ENCODE measurements around the gene HOXA1.

Gene HOXA1

DNA sequence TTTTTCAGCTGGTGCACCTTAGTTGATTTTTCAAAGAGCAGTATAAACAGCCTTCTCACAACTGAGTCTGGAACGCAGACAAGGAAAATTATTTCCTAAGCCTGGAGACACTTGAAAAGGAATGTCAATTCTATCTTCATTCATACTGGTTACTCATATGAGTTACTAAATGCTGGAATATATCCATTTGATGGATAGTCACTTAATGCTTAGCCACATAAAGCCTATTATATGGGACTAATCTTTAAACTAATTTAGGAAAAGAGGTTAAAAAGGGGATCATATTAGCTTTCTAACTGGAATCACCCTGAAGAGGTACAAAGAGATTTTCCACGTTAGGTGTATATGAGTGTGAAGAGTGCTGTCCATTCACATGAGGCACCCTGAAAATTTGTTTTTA lies 36.4 kb upstream of the HOXA1 start:
- DNase-seq (ENCODE audit: extremely low read depth in 1 of 2, low read depth in 1 of 2): no peak

DNA sequence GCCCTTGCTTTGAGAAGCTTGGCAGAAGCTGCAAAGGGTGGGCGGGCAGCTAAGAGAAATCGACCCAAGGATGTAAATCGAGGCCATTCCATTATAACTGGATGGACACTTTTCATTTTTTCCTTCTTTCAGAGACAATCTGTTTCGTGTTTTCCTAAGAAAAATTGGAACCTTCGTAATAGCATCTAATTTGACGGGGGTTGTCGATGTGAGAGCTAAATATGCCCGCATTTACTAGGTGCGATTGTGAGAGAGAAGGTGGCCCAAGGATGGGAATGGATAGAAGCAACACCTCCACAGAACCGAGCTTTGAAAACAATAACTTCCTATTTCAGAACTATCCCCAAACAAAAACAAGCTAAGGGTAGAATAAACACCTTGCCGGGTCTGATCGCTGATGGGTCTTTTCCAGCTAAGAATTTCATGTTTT lies 35.6 kb upstream of the HOXA1 start:
- DNase-seq (ENCODE audit: extremely low read depth in 1 of 2, low read depth in 1 of 2): no peak

DNA sequence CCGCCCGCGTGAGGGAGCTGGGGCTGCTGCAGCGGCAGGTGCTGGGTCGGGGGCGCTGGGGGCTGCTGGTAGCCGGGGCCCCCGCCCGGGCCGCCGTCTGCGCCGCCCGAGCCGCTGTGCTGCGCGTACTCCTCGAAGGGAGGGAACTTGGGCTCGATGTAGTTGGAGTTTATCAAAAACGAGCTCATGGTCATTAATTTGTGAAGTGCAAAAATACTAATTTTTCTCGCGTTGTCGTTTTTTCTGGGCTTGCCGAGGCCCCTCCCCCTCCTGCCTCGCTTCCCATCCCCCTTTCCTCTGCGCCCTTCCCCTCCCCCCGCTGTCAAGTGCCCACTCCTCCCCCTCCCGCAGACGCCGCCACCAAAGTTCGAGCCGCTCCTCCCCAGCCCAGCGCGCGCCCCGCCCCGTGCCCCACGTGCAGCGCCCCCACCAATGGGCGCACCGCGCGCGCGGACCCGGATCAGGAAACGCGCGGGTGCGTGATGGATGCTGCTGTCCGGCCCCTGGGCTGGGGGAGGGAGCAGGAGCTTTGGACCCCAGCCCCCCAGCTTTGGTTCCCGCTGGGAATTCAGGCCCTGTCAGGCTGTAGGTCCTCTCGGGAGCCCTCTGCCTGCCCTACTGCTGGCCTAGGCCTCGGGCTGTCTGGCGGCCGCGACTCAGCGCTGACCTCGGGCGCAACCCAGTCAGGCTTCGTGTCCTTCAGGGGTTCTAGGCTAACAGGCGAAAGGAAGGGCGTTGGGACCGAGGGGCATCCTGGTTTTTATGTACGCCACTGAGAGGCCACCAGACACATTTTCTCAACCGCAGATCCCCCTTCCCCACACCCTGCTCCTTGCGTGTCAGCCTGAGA lies 35.0 kb upstream of the HOXA1 start, which contains the start of gene HOXA4:
Gene HOXA4, minus strand, starts transcription at position 218 of the 850 bp plus-strand sequence. Its CDS starts 24 bp downstream, at position 194.
- peak; percentile 42 to 50 for DNase-seq (ENCODE audit: extremely low read depth in 1 of 2, low read depth in 1 of 2)

DNA sequence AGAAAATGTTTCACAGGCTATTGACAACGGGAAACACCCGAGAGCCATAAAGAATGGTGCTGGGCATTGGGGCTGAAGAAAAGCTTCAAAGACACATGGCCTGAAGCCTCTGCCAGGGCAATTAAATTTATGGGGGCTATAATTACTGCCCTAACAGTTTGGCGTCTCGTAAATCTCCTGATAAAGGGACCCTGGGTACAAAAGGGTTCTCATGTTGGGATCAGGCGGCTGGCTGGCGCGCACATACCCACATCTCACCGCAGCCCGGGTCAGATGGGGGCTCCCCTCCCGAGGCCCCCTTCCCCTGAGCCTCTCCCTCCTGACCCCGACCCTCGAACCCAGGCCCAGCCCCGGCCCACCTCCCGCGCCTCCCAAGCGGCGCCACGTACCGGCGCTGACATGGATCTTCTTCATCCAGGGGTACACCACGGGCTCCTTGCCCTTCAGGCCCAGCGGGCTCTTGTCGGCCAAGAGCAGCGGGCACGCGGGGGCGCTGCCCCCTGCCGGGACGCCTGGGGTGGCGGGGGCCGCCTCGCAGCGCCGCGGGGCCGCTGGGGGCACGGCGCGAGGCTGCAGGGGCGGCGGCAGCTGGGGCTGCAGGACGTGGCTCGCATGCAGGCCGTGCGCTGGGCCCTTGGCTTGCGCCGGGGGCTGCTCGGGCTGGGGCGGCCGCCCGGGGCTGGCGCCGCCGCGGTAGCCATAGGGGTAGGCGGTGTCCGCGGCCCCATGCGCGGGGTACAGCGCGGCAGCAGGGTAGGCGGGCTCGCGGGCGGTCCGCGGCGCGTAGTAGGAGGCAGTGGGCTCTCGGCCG lies 34.1 kb upstream of the HOXA1 start:
- no peak for DNase-seq (ENCODE audit: extremely low read depth in 1 of 2, low read depth in 1 of 2)

DNA sequence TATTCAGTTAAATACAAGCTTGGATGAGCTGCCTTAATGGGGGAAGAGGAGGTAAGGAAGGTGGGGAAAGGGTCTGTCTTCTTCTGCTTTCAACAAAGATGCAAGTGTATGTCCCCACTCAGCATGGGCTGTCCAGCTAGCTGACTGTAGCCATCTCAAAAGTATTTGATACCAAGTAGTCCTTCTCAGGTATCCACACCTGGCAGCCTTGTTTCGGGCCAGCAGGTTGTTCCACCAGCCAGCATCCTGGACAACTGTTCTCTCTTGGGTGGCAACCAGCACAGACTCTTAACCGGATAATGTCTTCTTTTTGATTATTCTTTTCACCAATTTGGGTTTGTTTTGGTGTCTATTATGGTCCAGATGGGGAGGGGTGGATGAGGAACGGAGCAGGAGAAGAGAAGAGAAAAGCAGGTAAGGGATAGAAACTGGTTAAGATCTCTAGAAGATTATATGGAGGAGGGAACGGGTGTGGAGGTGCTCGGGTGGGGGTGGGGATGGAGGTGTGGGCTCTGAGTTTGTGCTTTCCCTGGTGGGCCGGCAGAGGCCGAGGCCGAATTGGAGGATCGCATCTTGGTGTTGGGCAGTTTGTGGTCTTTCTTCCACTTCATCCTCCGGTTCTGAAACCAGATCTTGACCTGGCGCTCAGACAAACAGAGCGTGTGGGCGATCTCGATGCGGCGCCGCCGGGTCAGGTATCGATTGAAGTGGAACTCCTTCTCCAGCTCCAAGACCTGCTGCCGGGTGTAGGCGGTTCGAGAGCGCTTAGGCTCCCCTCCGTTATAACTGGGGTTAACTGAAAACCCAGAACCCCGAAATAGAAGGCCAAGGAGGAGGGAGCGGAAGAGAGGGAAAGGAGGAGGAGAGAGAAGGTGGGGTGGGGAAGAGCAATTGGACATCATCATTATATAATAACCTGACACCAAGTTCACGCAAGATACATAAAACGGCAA lies 33.3 kb upstream of the HOXA1 start:
- DNase-seq (ENCODE audit: extremely low read depth in 1 of 2, low read depth in 1 of 2): no peak

DNA sequence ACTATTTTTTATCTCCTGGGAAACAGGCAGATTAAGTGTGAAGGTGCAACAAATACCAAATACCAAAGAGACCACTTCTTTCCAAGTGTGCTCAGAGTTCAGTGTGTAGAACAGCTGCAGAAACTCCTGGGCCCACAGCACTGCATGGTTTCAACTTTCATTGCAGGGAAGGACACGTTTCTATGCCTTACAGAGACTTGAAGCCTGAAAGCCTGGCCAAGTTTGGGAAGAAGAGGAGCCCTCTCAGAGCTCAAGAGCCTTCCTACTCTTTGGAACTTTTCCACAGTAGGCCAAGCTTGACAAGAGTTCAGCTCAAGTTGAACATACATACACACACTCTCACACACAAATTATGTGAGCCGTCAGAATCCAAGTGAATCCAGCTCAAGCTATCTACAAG lies 32.2 kb upstream of the HOXA1 start:
- no peak for DNase-seq (ENCODE audit: extremely low read depth in 1 of 2, low read depth in 1 of 2)

DNA sequence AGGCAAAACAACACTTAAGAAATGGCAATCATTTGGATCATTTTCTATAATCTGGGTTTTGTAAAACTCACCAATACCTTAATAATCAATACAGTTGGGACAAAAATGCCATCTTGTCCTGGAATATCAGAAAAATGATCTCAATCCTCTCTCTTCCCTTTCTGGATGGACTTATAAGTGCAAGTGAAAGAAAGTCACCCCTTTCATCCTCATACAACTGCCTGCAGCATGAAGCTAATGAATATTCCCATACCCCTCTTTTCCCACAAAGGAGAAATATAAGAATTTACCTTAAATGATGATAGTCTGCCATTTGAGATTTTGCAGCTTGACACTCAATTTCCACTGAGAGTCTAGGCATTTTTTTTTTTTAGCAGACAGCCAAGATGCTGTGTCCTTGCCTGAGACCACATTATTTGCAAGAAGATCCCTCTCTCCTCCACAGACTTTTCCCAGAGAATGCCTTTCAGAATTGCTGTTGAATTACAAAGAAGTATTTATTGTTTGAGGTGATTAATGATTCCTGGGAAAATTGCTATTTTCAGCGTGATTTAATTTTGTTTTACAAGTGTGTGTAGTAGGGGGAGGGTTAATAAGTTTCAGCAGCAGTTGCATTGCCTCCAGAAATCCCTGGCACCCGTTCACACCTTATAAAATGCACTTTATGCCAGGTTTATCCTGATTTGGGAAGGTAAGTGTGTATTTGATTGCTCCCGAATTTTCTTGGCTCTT lies 31.0 kb upstream of the HOXA1 start:
- no peak for DNase-seq (ENCODE audit: extremely low read depth in 1 of 2, low read depth in 1 of 2)

DNA sequence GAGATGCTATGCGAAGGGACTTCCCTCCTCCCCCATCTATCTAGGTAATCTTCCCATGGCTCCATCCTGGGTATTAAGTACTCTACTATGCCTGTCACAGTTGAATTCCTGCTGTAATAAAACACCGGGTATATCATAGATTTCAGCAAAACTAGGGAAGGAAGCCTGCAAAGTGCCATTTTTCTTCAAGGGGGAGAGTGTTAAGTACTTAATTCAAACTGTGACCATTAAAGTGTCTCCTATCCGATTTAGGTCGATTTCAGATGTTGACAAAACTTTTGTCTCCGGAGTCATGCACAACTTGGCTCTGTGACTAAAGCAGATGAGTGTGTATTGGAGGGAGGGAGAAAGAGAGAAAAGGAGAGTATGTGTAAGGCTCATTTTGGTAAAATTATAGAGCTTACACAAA lies 30.2 kb upstream of the HOXA1 start:
- no peak for DNase-seq (ENCODE audit: extremely low read depth in 1 of 2, low read depth in 1 of 2)

DNA sequence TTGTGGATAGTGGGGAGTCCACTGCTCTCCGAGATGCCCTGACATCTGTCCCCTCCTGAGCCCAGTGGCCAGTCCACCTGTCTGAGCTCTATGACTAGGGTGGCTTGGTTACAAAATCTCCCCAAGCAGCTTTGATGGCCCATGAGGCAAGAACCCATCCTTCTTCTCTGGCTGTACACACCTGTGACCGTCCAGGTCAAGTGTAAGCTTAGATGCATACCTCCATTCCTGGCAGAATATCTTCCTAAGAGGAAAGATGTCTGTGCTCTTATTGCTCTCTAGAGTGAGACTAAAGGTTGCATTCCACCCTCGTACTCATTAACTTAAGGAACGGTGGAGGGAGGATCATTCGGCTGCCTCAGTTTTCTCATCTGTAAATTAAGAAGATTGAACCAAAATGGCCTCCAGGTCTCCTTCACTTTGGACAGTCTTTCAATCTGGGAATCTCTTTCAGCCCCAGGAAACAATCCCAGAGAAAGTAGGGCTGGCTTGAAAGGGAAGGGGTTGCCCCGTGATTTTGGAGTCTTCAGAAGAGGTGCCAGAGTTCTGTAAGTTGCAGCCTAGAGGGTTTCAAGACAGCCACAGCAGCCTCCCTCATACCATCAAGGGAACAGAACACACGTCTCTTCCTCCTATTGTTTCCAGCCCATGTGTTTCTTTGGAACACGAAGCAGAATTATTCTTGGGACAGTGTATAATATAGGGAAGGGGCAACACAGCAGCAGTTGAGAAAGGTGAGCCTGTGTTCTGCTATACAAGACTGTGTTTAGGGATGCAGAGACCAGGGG lies 29.3 kb upstream of the HOXA1 start:
- no peak for DNase-seq (ENCODE audit: extremely low read depth in 1 of 2, low read depth in 1 of 2)

DNA sequence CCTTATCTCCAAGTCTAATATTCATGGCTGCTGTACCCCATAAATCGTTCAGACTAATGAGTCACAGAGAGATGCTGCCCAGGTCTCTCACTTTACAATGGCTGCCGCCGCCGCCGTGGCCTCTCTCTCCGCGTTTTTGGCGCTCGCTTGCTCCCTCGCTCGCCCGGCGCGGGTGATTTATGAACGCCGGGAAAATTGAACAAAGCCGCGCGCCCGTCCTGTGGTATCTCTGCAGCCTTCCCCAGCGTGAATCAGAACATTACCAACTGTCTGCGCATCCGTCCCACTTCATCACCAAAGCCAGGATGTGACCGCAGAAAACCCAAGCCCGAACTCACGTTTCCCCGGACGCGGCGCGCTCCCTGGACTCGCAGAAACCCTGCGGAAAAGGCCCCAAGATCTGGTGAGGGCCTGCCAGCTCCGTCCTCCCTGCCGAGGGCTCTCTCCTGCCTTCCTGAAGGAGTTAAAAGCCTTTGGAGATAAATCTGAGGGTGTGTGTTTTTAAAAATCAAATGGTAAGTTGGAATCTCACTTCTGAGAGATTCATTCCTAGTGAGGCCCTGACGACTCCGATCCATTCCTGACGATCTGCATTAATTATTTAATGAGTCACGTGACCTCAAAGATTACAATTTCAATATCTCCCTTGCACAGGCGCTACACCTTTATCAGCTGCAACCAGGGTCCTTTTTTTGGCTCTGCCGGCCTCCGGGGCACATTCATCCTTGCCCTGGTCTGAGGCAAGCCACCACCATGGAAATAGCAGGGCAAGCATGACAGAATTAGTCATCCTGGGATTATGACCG lies 28.5 kb upstream of the HOXA1 start:
- no peak for DNase-seq (ENCODE audit: extremely low read depth in 1 of 2, low read depth in 1 of 2)

DNA sequence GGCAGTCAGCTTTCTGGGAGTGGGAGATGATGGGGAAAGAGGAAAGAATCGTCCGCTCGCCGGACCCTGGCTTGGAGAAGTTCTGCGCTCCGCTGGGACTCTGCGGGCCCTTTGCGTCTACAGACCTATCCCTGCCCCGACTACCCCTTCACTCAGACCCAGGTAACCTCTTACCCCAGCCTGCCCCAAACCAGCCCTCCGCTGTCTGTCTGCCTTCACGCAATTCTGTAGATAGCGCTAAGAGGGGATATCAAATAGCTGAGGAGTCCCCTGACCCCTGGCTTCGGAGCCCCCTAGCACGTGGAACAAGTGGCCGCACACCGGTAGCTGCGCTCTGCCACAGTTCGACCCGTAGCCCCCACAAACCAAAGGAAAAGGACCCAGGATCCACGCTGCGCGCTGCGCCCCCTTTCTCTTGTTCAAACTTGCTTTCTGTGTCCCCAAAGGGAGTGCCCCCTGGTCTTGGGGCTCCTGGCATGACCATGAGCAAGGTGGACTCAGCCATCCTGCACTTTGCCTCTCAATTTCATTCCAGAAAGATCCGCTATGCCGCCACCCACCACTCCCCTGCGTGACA lies 27.8 kb upstream of the HOXA1 start:
- no peak for DNase-seq (ENCODE audit: extremely low read depth in 1 of 2, low read depth in 1 of 2)

DNA sequence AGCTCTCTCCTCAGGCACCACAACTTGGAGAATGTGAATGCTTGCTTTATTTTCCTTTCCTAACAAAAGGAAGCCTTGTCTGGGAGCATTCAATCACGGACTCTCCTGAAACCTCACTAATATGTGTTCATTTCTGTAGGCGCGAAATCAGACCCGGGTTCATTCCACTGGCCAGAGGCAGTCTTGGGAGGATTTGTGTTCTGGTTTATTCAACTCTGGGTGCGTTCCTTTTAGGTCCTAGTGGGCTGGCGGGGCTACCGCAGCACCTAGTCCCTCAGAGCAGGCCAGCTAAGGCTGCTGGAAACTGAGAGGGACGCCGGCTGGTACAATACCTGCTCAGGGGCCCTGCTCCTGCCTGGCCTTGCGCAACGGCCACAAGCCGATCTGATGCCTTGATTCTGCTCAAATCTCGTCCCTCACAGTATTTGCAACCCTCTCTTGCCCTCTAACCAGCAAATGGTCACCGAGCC lies 27.2 kb upstream of the HOXA1 start:
- DNase-seq (ENCODE audit: extremely low read depth in 1 of 2, low read depth in 1 of 2): no peak

DNA sequence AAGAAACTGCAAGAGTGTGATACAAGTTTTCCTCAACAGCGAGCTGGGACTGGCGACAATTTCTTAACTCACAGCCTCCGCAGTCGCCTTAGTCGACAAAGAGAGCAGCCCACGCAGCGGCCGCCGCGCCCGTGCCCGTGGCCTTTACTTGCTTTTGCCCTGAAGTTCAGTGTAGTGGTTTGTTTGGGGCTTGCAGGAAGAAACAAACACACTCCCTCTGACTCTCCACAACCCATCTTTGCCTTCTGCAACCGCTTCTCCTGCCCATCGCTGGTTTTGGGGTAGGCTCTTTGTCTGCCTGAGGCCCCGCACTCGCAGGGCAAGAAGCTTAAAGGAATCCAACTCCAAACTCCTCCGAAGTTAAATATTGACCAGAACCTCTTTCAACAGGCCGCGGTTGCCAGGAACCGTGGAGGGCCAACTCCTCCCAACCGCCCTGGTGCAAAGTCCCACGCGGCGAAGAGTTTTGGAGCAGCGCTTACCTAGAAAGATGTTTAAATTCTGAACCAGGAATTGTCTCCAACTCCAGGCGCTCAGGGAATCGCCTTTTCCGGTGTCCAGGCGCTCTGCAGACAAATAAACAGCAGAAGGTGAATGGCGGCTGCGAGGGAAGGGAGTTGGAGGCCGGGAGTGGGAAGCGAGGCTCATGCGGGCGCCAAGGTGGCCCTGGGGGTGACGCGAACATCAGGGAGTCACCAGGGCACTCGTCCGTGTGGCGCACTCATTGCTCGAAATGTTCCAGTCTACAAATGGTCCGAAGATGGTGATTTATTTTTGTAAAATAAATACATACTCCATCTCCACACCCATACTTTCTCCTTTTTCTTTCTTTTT lies 26.5 kb upstream of the HOXA1 start:
- DNase-seq (ENCODE audit: extremely low read depth in 1 of 2, low read depth in 1 of 2): no peak

DNA sequence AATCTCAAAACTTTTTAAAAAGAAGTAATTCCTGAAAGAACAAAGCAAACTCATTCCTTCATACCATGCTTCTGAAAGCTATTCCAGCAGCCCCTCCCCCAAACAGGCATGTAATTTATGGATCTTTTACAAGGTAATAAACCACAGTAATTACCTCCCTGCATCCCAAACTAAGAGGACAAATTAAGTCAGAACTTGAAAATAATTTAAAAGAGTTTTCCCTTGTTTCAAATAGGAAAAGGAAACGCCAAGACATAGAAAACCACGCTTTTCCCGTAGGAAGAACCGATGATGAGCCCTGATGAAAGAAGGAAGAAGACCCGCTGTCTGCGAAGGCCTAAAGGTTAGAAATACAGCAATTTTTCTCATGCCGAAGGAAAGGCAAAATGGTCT lies 25.9 kb upstream of the HOXA1 start:
- DNase-seq (ENCODE audit: extremely low read depth in 1 of 2, low read depth in 1 of 2): no peak

DNA sequence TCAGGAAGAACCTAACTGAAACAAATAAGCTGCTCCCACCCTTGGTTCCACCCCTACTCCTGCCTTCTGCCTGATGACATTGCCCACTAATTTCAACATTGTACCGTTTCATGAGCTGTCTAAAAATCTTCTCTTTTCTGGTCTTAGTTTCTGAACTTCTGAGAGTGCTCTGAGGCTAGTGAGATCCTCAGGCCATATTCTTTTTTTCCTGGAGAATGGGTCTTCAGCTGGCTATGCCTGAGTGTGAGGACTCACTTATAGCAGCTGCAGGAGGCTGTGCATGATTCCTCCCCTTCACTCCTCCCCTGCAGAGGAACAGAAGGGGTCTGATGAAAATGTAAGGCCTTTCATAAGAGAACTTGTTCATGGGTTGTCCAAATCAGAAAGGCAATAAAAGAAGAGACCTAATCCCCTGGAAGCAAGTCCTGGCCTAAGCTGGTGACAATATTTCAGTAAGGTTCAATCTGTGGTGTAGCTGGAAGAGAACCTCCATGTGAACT lies 23.7 kb upstream of the HOXA1 start:
- no peak for DNase-seq (ENCODE audit: extremely low read depth in 1 of 2, low read depth in 1 of 2)

DNA sequence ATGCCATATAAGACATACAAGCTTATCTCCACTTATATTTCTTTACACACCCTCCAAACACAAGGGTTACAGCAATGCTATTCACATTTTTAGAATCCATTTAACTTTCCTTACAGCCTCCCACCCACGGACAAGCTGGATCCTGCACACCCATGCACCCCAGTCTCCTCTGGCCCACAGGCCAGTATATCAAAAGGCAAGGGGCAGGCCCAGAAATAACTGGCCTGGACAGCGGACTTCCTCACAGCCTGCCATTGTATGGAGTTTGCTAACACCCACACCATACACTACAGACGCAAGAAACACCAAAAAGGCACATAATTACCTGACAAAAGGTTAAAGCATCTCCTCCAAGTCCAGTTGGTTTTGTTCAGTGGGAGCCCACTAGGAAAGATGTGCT lies 22.8 kb upstream of the HOXA1 start:
- no peak for DNase-seq (ENCODE audit: extremely low read depth in 1 of 2, low read depth in 1 of 2)

DNA sequence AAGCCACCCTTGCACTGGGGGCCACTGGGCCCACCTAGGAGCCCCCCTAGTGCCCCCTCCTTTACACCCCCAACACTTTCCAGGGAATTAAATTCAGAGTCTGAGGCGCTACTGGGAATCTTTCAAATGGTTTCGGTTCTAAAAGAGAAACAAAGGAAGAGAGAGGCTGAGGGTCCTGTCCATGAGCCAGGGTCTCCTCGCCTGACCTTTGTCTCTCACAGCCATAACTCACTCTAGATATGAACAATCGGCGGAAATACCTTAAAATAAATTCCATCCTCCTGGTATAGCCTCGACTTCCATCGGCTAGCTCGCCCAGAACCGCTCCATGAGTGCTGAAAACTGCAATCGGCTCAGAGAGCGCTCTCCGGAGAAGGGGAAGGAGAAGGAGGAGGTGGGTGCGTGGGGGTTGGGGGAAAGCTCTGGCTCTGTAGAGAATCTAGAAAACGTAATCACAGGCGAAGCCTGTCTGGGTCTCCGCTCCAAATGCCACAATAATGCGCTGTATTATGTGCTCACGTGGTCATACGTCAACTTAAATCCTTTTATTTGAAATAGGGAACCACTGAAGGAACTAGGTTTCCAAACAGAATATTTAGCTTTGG lies 22.2 kb upstream of the HOXA1 start:
- no peak for DNase-seq (ENCODE audit: extremely low read depth in 1 of 2, low read depth in 1 of 2)

All from activated CD8-positive, alpha-beta memory T cell treated with anti-CD3 and anti-CD28 coated beads for 1 hour (primary cell).